HepG2 (cell line): ENCODE measurements around the gene SGF29. TPM values are rescaled to one million over a fixed set of nuclear protein-coding genes. Genes with fewer than 3 reads are reported as not detected.

Source experiments
- ERF ChIP-seq: IDR thresholded peaks from 2 replicates; pipeline ENCODE4 v1.6.1; 2018; ENCODE audit warnings: missing biosample characterization, missing genetic modification reagents
- MED1 ChIP-seq: sonication (generic); formaldehyde crosslinking; IDR thresholded peaks from 2 replicates; pipeline ENCODE4 v1.4.0; 2020; ENCODE audit warnings: missing genetic modification reagents
- RARG ChIP-seq: sonication (generic); formaldehyde crosslinking; IDR thresholded peaks from 2 replicates; pipeline ENCODE4 v1.4.0; 2020; ENCODE audit warnings: low read depth, mild to moderate bottlenecking, missing genetic modification reagents
- SALL1 ChIP-seq: sonication (generic); formaldehyde crosslinking; IDR thresholded peaks from 2 replicates; pipeline ENCODE4 v1.8.0; 2022; ENCODE audit warnings: mild to moderate bottlenecking, missing genetic modification reagents
- SP5 ChIP-seq: IDR thresholded peaks from 2 replicates; pipeline ENCODE4 v1.6.1; 2016; ENCODE audit warnings: low read depth, borderline replicate concordance
- STAG1 ChIP-seq: sonication (generic); formaldehyde crosslinking; IDR thresholded peaks from 2 replicates; pipeline ENCODE4 v1.4.0; 2020; ENCODE audit warnings: missing genetic modification reagents
- ZBTB7B ChIP-seq: sonication (generic); formaldehyde crosslinking; IDR thresholded peaks from 2 replicates; pipeline ENCODE4 v1.4.0; 2020; ENCODE audit warnings: missing genetic modification reagents
- ZKSCAN8 ChIP-seq: IDR thresholded peaks from 2 replicates; pipeline ENCODE4 v1.6.1; 2016; ENCODE audit warnings: borderline replicate concordance, missing genetic modification reagents, missing compliant biosample characterization
- ZNF180 ChIP-seq: sonication (generic); formaldehyde crosslinking; IDR thresholded peaks from 2 replicates; pipeline ENCODE4 v1.4.0; 2020; ENCODE audit warnings: low read depth, missing genetic modification reagents, borderline replicate concordance
- ZNF441 ChIP-seq: sonication (generic); formaldehyde crosslinking; IDR thresholded peaks from 2 replicates; pipeline ENCODE4 v1.7.0; 2021; ENCODE audit warnings: missing genetic modification reagents, borderline replicate concordance
- polyA plus RNA-seq, 8 experiments: library from polyadenylated mRNA; depleted of rRNA in 3 of 8; stranded (reverse) in 7 of 8; unstranded in 1 of 8; fragments of >200 nt; fragmentation: Illumina TruSeq in 4 of 8; extraction: Trizol in 4 of 8; gene quantifications; 2 replicates each; pipeline versions ENCODE4 v1.2.1 to v1.2.3, GENCODE V29; 2011 to 2016; ENCODE audit warnings: low read depth in 4 of 8, missing spikeins in 1 of 8, mixed read lengths in 1 of 8; ENCODE audit not compliant: insufficient read depth in 1 of 8
- total RNA-seq, 5 experiments: library from RNA; depleted of rRNA; stranded (reverse); fragments of >200 nt; fragmentation: Illumina TruSeq; extraction: Trizol; gene quantifications; 2 replicates each; pipeline ENCODE4 v1.2.3, GENCODE V29; 2016; ENCODE audit warnings: low read depth in 1 of 5
- TF ChIP-seq, protein P1 (sequence below): sonication (generic); formaldehyde crosslinking; IDR thresholded peaks from 2 replicates; pipeline ENCODE4 v1.4.0; 2020; ENCODE audit warnings: missing genetic modification reagents, borderline replicate concordance
- TF ChIP-seq, protein P2 (sequence below), 2 experiments: IDR thresholded peaks; 2 replicates each; pipeline ENCODE4 v1.6.1; 2011 to 2012; ENCODE audit warnings: low read length in 2 of 2, borderline replicate concordance in 1 of 2, low read depth in 1 of 2, mild to moderate bottlenecking in 1 of 2, moderate library complexity in 1 of 2
- TF ChIP-seq, protein P3 (sequence below): sonication (generic); formaldehyde crosslinking; IDR thresholded peaks from 2 replicates; pipeline ENCODE4 v1.5.1; 2020; ENCODE audit warnings: mild to moderate bottlenecking, missing genetic modification reagents, borderline replicate concordance
- TF ChIP-seq, protein P4 (sequence below): sonication (generic); formaldehyde crosslinking; IDR thresholded peaks from 2 replicates; pipeline ENCODE4; 2020; ENCODE audit warnings: missing genetic modification reagents, mild to moderate bottlenecking, borderline replicate concordance

SGF29 gene
- total and polyA plus RNA-seq, 2 of the 13 experiments (the other 11 are each of a cell fraction or from before 2014, with no cell fraction given): 5.0 to 29.4 TPM

DNA sequence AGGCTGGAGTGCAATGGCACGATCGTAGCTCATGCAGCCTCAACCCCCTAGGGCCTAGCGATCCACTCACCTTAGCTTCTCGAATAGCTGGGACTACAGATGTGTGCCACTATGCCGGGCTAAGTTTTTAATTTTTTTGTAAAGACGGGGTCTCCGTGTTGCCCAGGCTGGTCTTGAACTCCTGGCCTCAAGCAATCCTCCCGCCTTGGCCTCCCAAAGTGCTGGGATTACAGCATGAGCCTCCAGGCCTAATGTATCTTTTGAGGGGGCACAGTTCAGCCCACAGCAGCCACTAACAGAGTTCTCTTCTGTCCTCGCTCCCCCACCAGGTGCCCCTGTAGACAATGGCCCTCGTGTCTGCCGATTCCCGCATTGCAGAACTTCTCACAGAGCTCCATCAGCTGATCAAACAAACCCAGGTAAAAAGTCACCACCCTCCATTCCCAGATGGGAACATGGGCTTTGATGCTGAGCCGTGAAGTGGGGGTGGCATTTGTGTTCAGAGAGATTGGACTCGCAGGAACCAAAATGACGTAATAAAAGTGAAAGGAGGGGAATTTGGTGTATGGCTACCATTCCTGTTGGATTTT lies 27.1 kb downstream of the SGF29 start (continued):
- TF ChIP-seq, protein P1, sequence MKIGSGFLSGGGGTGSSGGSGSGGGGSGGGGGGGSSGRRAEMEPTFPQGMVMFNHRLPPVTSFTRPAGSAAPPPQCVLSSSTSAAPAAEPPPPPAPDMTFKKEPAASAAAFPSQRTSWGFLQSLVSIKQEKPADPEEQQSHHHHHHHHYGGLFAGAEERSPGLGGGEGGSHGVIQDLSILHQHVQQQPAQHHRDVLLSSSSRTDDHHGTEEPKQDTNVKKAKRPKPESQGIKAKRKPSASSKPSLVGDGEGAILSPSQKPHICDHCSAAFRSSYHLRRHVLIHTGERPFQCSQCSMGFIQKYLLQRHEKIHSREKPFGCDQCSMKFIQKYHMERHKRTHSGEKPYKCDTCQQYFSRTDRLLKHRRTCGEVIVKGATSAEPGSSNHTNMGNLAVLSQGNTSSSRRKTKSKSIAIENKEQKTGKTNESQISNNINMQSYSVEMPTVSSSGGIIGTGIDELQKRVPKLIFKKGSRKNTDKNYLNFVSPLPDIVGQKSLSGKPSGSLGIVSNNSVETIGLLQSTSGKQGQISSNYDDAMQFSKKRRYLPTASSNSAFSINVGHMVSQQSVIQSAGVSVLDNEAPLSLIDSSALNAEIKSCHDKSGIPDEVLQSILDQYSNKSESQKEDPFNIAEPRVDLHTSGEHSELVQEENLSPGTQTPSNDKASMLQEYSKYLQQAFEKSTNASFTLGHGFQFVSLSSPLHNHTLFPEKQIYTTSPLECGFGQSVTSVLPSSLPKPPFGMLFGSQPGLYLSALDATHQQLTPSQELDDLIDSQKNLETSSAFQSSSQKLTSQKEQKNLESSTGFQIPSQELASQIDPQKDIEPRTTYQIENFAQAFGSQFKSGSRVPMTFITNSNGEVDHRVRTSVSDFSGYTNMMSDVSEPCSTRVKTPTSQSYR (CRISPR knock-in tag): peak; percentile 69; the same call in 1 of the 2 replicates
- 0 out of 2 replicates have a peak, but pooled peaks have one; percentile 16 for TF ChIP-seq SALL1 (CRISPR knock-in tag)
- TF ChIP-seq, protein P2, sequence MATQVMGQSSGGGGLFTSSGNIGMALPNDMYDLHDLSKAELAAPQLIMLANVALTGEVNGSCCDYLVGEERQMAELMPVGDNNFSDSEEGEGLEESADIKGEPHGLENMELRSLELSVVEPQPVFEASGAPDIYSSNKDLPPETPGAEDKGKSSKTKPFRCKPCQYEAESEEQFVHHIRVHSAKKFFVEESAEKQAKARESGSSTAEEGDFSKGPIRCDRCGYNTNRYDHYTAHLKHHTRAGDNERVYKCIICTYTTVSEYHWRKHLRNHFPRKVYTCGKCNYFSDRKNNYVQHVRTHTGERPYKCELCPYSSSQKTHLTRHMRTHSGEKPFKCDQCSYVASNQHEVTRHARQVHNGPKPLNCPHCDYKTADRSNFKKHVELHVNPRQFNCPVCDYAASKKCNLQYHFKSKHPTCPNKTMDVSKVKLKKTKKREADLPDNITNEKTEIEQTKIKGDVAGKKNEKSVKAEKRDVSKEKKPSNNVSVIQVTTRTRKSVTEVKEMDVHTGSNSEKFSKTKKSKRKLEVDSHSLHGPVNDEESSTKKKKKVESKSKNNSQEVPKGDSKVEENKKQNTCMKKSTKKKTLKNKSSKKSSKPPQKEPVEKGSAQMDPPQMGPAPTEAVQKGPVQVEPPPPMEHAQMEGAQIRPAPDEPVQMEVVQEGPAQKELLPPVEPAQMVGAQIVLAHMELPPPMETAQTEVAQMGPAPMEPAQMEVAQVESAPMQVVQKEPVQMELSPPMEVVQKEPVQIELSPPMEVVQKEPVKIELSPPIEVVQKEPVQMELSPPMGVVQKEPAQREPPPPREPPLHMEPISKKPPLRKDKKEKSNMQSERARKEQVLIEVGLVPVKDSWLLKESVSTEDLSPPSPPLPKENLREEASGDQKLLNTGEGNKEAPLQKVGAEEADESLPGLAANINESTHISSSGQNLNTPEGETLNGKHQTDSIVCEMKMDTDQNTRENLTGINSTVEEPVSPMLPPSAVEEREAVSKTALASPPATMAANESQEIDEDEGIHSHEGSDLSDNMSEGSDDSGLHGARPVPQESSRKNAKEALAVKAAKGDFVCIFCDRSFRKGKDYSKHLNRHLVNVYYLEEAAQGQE (IDR thresholded peaks at IDR 0.05; ENCODE audit: borderline replicate concordance in 1 of 2, low read depth in 1 of 2, low read length in 2 of 2): no peak
- TF ChIP-seq MED1 (CRISPR knock-in tag): no peak
- TF ChIP-seq STAG1: no peak
- no peak for TF ChIP-seq ZKSCAN8
- TF ChIP-seq, protein P3, sequence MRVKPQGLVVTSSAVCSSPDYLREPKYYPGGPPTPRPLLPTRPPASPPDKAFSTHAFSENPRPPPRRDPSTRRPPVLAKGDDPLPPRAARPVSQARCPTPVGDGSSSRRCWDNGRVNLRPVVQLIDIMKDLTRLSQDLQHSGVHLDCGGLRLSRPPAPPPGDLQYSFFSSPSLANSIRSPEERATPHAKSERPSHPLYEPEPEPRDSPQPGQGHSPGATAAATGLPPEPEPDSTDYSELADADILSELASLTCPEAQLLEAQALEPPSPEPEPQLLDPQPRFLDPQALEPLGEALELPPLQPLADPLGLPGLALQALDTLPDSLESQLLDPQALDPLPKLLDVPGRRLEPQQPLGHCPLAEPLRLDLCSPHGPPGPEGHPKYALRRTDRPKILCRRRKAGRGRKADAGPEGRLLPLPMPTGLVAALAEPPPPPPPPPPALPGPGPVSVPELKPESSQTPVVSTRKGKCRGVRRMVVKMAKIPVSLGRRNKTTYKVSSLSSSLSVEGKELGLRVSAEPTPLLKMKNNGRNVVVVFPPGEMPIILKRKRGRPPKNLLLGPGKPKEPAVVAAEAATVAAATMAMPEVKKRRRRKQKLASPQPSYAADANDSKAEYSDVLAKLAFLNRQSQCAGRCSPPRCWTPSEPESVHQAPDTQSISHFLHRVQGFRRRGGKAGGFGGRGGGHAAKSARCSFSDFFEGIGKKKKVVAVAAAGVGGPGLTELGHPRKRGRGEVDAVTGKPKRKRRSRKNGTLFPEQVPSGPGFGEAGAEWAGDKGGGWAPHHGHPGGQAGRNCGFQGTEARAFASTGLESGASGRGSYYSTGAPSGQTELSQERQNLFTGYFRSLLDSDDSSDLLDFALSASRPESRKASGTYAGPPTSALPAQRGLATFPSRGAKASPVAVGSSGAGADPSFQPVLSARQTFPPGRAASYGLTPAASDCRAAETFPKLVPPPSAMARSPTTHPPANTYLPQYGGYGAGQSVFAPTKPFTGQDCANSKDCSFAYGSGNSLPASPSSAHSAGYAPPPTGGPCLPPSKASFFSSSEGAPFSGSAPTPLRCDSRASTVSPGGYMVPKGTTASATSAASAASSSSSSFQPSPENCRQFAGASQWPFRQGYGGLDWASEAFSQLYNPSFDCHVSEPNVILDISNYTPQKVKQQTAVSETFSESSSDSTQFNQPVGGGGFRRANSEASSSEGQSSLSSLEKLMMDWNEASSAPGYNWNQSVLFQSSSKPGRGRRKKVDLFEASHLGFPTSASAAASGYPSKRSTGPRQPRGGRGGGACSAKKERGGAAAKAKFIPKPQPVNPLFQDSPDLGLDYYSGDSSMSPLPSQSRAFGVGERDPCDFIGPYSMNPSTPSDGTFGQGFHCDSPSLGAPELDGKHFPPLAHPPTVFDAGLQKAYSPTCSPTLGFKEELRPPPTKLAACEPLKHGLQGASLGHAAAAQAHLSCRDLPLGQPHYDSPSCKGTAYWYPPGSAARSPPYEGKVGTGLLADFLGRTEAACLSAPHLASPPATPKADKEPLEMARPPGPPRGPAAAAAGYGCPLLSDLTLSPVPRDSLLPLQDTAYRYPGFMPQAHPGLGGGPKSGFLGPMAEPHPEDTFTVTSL (CRISPR knock-in tag): no peak
- TF ChIP-seq SP5 (CRISPR knock-in tag): peak; percentile 37; the same call in 1 of the 2 replicates
- 0 out of 2 replicates have a peak, but pooled peaks have one; percentile 33 for TF ChIP-seq ZBTB7B
- no peak for TF ChIP-seq ERF (CRISPR knock-in tag)
- TF ChIP-seq, protein P4, sequence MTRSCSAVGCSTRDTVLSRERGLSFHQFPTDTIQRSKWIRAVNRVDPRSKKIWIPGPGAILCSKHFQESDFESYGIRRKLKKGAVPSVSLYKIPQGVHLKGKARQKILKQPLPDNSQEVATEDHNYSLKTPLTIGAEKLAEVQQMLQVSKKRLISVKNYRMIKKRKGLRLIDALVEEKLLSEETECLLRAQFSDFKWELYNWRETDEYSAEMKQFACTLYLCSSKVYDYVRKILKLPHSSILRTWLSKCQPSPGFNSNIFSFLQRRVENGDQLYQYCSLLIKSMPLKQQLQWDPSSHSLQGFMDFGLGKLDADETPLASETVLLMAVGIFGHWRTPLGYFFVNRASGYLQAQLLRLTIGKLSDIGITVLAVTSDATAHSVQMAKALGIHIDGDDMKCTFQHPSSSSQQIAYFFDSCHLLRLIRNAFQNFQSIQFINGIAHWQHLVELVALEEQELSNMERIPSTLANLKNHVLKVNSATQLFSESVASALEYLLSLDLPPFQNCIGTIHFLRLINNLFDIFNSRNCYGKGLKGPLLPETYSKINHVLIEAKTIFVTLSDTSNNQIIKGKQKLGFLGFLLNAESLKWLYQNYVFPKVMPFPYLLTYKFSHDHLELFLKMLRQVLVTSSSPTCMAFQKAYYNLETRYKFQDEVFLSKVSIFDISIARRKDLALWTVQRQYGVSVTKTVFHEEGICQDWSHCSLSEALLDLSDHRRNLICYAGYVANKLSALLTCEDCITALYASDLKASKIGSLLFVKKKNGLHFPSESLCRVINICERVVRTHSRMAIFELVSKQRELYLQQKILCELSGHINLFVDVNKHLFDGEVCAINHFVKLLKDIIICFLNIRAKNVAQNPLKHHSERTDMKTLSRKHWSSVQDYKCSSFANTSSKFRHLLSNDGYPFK (CRISPR knock-in tag): no peak
- TF ChIP-seq ZNF180 (CRISPR knock-in tag): no peak
- no peak for TF ChIP-seq ZNF441 (CRISPR knock-in tag)
- no peak for TF ChIP-seq RARG (CRISPR knock-in tag)
